SK-N-SH (cell line): ENCODE data around the gene SDK1.

Source experiments
- EZH2phosphoT487 ChIP-seq: fragments of 200-600 bp; sonication (generic); IDR thresholded peaks from 2 replicates; pipeline ENCODE4 v1.6.1; 2017; ENCODE audit warnings: low read depth, mixed run types, mild to moderate bottlenecking, antibody characterized with exemption, moderate library complexity, borderline replicate concordance
- JUND ChIP-seq: IDR thresholded peaks from 2 replicates; pipeline ENCODE4 v1.4.0; 2012
- TAF1 ChIP-seq: IDR thresholded peaks from 2 replicates; pipeline ENCODE4 v1.6.1; 2012; ENCODE audit warnings: low read depth, mild to moderate bottlenecking, low read length, moderate library complexity, borderline replicate concordance

DNA sequence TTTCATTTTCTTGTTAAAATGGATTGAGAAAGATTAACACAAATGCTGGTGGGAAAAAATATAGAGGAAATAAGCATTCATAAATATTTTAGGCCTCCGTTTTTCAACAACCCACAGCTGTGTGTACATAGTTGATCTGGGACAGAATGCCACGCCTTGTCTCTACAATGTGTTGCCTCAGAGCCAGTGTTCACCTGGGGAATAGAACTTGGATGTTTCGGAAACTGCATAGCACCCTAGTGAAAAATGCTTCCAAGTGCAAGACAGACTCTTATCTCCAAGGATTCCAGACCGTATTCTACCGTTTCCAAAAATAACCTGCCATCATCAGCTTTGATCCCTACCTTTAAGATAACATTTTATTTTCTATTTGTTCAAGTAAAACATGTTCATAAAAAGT is 260.9 kb downstream of the SDK1 start:
- TF ChIP-seq EZH2phosphoT487 (no peak), JUND (no peak), TAF1 (no peak)
